Breast epithelium (tissue), 3 donors: ENCODE measurements around the gene TPM2.

Experiments
- POLR2AphosphoS5 ChIP-seq, 3 donors: sonication (generic); formaldehyde crosslinking; IDR thresholded peaks; one replicate each; pipeline ENCODE4 v1.6.1; 2017; ENCODE audit warnings: antibody characterized with exemption in 3 of 3
- TF ChIP-seq, protein P1 (sequence below), 3 donors: fragments of 450-650 bp; IDR thresholded peaks; one replicate each; pipeline ENCODE4 v1.5.1; 2016 to 2017; ENCODE audit warnings: antibody characterized with exemption in 3 of 3, mild to moderate bottlenecking in 3 of 3, moderate library complexity in 3 of 3

DNA sequence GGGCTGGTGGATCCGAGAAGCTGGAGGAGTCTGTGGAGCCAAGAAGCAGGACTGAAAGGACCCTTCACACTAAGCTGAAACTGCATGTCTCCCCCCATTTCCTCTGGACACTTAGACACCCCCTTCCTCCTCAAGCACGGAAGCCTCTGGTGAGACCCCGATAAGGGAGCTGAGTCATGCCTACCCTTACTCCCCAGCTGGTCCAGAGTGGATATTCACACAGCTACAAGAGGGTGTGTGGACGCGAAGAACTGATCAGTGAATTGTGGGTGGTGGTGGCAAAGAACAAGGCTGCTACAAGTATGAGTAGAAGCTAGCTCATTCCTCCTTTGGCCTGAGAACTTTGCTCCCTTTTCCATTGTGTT, 37.9 kb upstream of the TPM2 start:
- TF ChIP-seq, protein P1, sequence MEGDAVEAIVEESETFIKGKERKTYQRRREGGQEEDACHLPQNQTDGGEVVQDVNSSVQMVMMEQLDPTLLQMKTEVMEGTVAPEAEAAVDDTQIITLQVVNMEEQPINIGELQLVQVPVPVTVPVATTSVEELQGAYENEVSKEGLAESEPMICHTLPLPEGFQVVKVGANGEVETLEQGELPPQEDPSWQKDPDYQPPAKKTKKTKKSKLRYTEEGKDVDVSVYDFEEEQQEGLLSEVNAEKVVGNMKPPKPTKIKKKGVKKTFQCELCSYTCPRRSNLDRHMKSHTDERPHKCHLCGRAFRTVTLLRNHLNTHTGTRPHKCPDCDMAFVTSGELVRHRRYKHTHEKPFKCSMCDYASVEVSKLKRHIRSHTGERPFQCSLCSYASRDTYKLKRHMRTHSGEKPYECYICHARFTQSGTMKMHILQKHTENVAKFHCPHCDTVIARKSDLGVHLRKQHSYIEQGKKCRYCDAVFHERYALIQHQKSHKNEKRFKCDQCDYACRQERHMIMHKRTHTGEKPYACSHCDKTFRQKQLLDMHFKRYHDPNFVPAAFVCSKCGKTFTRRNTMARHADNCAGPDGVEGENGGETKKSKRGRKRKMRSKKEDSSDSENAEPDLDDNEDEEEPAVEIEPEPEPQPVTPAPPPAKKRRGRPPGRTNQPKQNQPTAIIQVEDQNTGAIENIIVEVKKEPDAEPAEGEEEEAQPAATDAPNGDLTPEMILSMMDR (IDR thresholded peaks at IDR 0.05) = no peak
- no peak for TF ChIP-seq POLR2AphosphoS5 (IDR thresholded peaks at IDR 0.05)
